GM12878 (cell line): ENCODE measurements around the gene MRGPRE. TPM values are rescaled to one million over a fixed set of nuclear protein-coding genes. Genes with fewer than 3 reads are reported as not detected.

Experiments used
- ATAC-seq: fragments of 200-7000 bp; cut with Tn5 transposase; 3 replicates; pipeline ENCODE4 v1.9.1; 2020; ENCODE audit warnings: mild to moderate bottlenecking, moderate library complexity
- BruUV-seq: library from RNA; stranded (reverse); fragments of 400-500 nt; replicated peaks from 2 replicates; lab custom pipeline; 2021; lab: Mats Ljungman, UMichigan
- CTCF ChIA-PET: fragments of 300-600 bp; sonication (Branson Sonifier 250); formaldehyde crosslinking; extraction: SDS; loops from one replicate; lab custom pipeline; 2021; ENCODE audit warnings: inconsistent platforms; lab: Yijun Ruan, JAX
- POLR2A ChIA-PET: fragments of 350-600 bp; formaldehyde crosslinking; extraction: SDS; loops from one replicate; lab custom pipeline; 2021; ENCODE audit warnings: inconsistent platforms; lab: Charles Lee
- RAD21 ChIA-PET: fragments of 300-600 bp; sonication (Branson Sonifier 250); formaldehyde crosslinking; loops from one replicate; lab custom pipeline; 2023; ENCODE audit warnings: antibody characterized with exemption; ENCODE audit not compliant: unreplicated experiment; lab: Charles Lee
- SMC1A ChIA-PET: fragments of 300-600 bp; sonication (Branson Sonifier 250); formaldehyde crosslinking; loops from one replicate; lab custom pipeline; 2023; ENCODE audit not compliant: unreplicated experiment, uncharacterized antibody; lab: Charles Lee
- DNase-seq: peaks from one replicate; pipeline ENCODE4 v3.0.0-alpha.2; 2011; ENCODE audit warnings: low read depth, low spot score
- FAIRE-seq: peaks from 3 replicates; lab custom pipeline; 2011; peaks lifted over from hg19 to GRCh38; lab: Jason Lieb, UNC
- H2AFZ ChIP-seq: 2 replicates; pipeline ENCODE4 v1.6.0; 2011; ENCODE audit warnings: low read depth, low read length, control low read depth; ENCODE audit not compliant: control insufficient read depth
- H3K27ac ChIP-seq: 2 replicates; pipeline ENCODE4 v1.5.1; 2011; ENCODE audit warnings: control low read depth; ENCODE audit not compliant: control insufficient read depth, insufficient read depth
- H3K27me3 ChIP-seq, 2 experiments: replicated peaks in 1 of 2; 2 replicates each; pipeline versions ENCODE4 v1.6.0 to v1.6.1; 2011; ENCODE audit warnings: low read length in 1 of 2; ENCODE audit not compliant: control insufficient read depth in 2 of 2, insufficient read depth in 2 of 2
- H3K36me3 ChIP-seq, 2 experiments: 2 replicates each; pipeline ENCODE4 v1.5.1; 2011; ENCODE audit warnings: low read length in 1 of 2; ENCODE audit not compliant: control insufficient read depth in 2 of 2, insufficient read depth in 2 of 2
- H3K4me1 ChIP-seq: 2 replicates; pipeline ENCODE4 v1.6.1; 2011; ENCODE audit warnings: mild to moderate bottlenecking, low read length, moderate library complexity, mixed read lengths; ENCODE audit not compliant: control insufficient read depth, insufficient read depth
- H3K4me2 ChIP-seq: 2 replicates; pipeline ENCODE4 v1.6.0; 2011; ENCODE audit warnings: control low read depth; ENCODE audit not compliant: control insufficient read depth, insufficient read depth
- H3K4me3 ChIP-seq: fragments of 200-600 bp; sonication (generic); 2 replicates; pipeline ENCODE4 v1.5.1; 2016
- H3K79me2 ChIP-seq: 2 replicates; pipeline ENCODE4 v1.6.0; 2011; ENCODE audit warnings: low read length; ENCODE audit not compliant: control insufficient read depth, insufficient read depth
- H3K9ac ChIP-seq: 2 replicates; pipeline ENCODE4 v1.8.0; 2011; ENCODE audit warnings: low read length, control low read depth, mixed read lengths; ENCODE audit not compliant: control insufficient read depth, insufficient read depth
- H3K9me3 ChIP-seq: replicated peaks from 3 replicates; pipeline ENCODE4 v1.5.1; 2011; ENCODE audit warnings: mild to moderate bottlenecking, low read length; ENCODE audit not compliant: control insufficient read depth, insufficient read depth
- H4K20me1 ChIP-seq: 2 replicates; pipeline ENCODE4 v1.6.0; 2011; ENCODE audit not compliant: control insufficient read depth, insufficient read depth
- CTCF ChIP-seq, 3 experiments: IDR thresholded peaks in 2 of 3; conservative IDR thresholded peaks in 1 of 3; 2 replicates each; pipeline ENCODE4 v1.5.1; 2011; ENCODE audit warnings: low read depth in 3 of 3, low read length in 3 of 3, mild to moderate bottlenecking in 3 of 3, control low read depth in 2 of 3, moderate library complexity in 2 of 3, inconsistent platforms in 1 of 3, mixed read lengths in 1 of 3; ENCODE audit not compliant: control insufficient read depth in 2 of 3, insufficient read depth in 1 of 3; ENCODE audit errors: extremely low read depth in 1 of 3
- FOXK2 ChIP-seq: fragments of 450-650 bp; IDR thresholded peaks from 2 replicates; pipeline ENCODE4 v1.6.1; 2017; ENCODE audit warnings: mild to moderate bottlenecking, moderate library complexity
- SMAD5 ChIP-seq: IDR thresholded peaks from 2 replicates; pipeline ENCODE4 v1.6.1; 2016; ENCODE audit warnings: antibody characterized with exemption, low read depth
- ZNF622 ChIP-seq: fragments of 450-650 bp; IDR thresholded peaks from 2 replicates; pipeline ENCODE4 v1.6.1; 2017; ENCODE audit warnings: mild to moderate bottlenecking, inconsistent platforms
- WGBS: methylation state at CpG from one replicate; pipeline ENCODE4 v1.1.6; 2016; ENCODE audit warnings: low lambda C conversion rate; ENCODE audit not compliant: insufficient replicate concordance, insufficient coverage; ENCODE audit errors: missing lambda C conversion rate; 5-methylcytosine and 5-hydroxymethylcytosine counted together
- in situ Hi-C: fragments of 300-500 bp; cut with MboI; formaldehyde crosslinking; loops from 9 replicates; pipeline ENCODE4 v1.14.3; 2018; ENCODE audit warnings: mixed read lengths
- intact Hi-C: fragments of 100-400 bp; cut with micrococcal nuclease; formaldehyde crosslinking; loops from one replicate; pipeline ENCODE4 v1.14.2; 2022; ENCODE audit not compliant: unreplicated experiment
- polyA plus RNA-seq, 11 experiments: library from polyadenylated mRNA; depleted of rRNA in 4 of 11; unstranded in 6 of 11; stranded (reverse) in 5 of 11; fragments of >200 nt; fragmentation: Nextera tagmentation in 4 of 11; fragmentation: Illumina TruSeq in 1 of 11; extraction: Ambion mirVana in 4 of 11; extraction: Trizol in 1 of 11; gene quantifications; 1 replicate in 1 of 11; 2 replicates in 10 of 11; pipeline versions ENCODE4 v1.2.1 to v1.2.3, GENCODE V29; 2011 to 2016; ENCODE audit warnings: inconsistent platforms in 2 of 11, missing spikeins in 2 of 11, low read depth in 1 of 11
- total RNA-seq, 4 experiments: library from RNA; depleted of rRNA in 3 of 4; stranded (reverse); fragments of >200 nt in 3 of 4; fragmentation: Illumina TruSeq in 1 of 4; extraction: Trizol in 1 of 4; gene quantifications; 2 replicates each; pipeline versions ENCODE4 v1.2.1 to v1.2.3, GENCODE V29; 2013 to 2021

Gene MRGPRE
- total and polyA plus RNA-seq, 10 of the 15 experiments (the other 5 are each of a cell fraction or from before 2014, with no cell fraction given), result 0.34 TPM; not detected in 9

GRCh38 chr11:3216027-3216525 lies 16.1 kb downstream of the MRGPRE start:
- Histone ChIP-seq H3K36me3 (no peaks in the 10 kb centered on the region), H3K4me1 (no peaks in the 10 kb centered on the region), H3K79me2 (no peaks in the 10 kb centered on the region), H3K4me3 (no peak overlapping the region), H3K9me3 (no peaks in the 10 kb centered on the region), H3K9ac (no peak overlapping the region), H3K27ac (no peak overlapping the region), H2AFZ (no peak overlapping the region), H4K20me1 (no peaks in the 10 kb centered on the region), H3K27me3 (peaks cover 0 to 2% of the 10 kb centered on the region in 2 experiments; a peak in 1 of 4 replicates), H3K4me2 (no peak overlapping the region)
- no peak for DNase-seq
- BruUV-seq, result no TSS peak
- in situ Hi-C loops, result no loop called here
- no peak for TF ChIP-seq FOXK2
- no peak for TF ChIP-seq ZNF622
- TF ChIP-seq CTCF (IDR thresholded peaks at IDR 0.05 in 2 of 3, conservative IDR thresholded peaks at IDR 0.05 in 1 of 3; ENCODE audit: control insufficient read depth in 2 of 3, extremely low read depth in 1 of 3, insufficient read depth in 1 of 3, low read depth in 3 of 3, low read length in 3 of 3), result no peak
- TF ChIP-seq SMAD5, result no peak
- FAIRE-seq, result no peak
- CTCF ChIA-PET, result interaction anchor here (0.6 kb wide), 1 partner anchor 137 kb away, joined by 3 read pairs; no protein-coding TSS in a partner anchor
- intact Hi-C loops, result no loop called here
- WGBS, result 50% methylated on average over 11 of the region's 11 CpGs
- ATAC-seq, result no peak
- RAD21 ChIA-PET, result no interaction called here
- SMC1A ChIA-PET, result interaction anchor here (1.5 kb wide), 1 partner anchor 193 kb away, joined by 3 read pairs; no protein-coding TSS in a partner anchor
- POLR2A ChIA-PET, result no interaction called here
